ENCODE measurements around the gene WFS1.

The WFS1 gene

GRCh38 chr4:6245246-6246169 lies 24.1 kb upstream of the WFS1 start:
- TF ChIP-seq GATA2 (IDR thresholded peaks at IDR 0.05; ENCODE audit: low read depth, low read length) (no peak), GATA3 (IDR thresholded peaks at IDR 0.05; ENCODE audit: low read depth, low read length) (no peak)

- TF ChIP-seq GATA2 (IDR thresholded peaks at IDR 0.05; ENCODE audit: low read depth, low read length) (peak; percentile 83), GATA3 (IDR thresholded peaks at IDR 0.05; ENCODE audit: low read depth, low read length) (no peak; the same call in 1 of the 2 replicates)
Observed at GRCh38 chr4:6246170-6246634, 23.4 kb upstream of the WFS1 start.

DNA sequence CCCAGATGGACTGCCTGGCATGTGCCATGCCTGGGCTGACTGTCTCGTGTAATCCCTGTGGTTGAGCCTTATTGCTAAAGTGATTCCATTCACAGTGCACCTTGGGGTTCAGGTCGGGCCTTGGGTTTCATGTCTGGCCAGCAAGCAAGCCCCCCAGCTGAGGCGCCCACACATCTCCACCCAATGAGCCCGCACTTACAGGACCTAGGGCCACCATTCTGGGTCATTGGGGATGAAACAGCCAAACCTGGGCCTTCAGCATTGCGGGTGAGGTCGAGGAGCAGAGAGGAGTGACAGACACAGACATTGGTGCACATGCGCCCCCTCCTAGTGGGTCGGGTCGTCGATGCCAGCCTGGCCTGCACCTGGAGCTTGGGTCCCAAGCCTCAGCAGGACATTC lies 21.3 kb upstream of the WFS1 start:
- TF ChIP-seq GATA2 (IDR thresholded peaks at IDR 0.05; ENCODE audit: low read depth, low read length) (no peak; the same call in 1 of the 2 replicates), GATA3 (IDR thresholded peaks at IDR 0.05; ENCODE audit: low read depth, low read length) (no peak)

DNA sequence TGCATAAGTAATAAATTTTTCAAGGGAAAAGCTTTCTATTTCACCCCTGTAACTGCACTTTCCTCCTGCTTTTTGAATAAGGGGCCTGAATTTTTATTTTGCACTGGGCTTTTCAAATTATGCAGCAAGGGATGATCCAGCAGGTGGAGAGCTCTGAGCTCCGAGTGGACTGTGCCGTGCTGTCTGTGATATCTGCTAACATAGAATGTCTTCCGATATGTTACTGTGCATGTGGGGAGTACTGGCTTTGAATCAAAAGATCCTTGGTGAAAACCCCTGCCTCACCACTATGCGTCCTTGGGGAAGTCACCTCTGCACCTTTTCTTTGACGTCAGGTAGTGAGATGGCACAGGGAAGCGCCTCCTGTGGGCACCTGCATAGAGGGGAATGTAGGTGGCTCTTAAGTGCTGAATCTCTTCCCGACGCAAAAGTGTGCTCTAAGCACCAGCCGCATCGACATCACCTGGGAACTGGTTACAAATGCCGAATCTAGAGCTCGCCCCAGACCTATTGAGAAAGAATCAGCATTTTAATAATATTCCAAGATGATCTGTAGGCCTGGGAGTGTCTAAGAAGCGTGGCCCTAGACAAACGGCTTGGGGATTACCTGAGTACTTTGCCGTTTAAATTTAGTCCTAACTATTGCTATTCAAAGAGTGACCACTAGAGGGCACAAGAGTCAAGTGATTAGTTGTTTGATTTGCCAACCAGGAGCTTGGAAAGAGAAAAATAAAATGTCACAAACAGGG lies 19.2 kb upstream of the WFS1 start:
- TF ChIP-seq GATA3 (IDR thresholded peaks at IDR 0.05; ENCODE audit: low read depth, low read length), result no peak
- TF ChIP-seq GATA2 (IDR thresholded peaks at IDR 0.05; ENCODE audit: low read depth, low read length), result no peak

DNA sequence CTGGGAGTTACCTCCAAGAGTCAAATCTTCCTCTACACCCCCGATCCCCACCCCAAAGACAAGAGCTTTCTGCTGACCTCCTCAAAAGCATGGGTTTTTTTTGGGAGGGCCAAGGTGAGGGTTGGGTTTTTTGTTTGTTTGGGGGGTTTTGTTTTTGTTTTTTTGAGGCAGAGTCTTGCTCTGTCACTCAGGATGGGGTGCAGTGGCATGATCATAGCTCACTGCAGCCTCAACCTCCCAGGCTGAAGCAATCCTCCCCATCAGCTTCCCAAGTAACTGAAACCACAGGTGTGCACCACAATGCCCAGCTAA lies 18.7 kb upstream of the WFS1 start:
- no peak for TF ChIP-seq GATA3 (IDR thresholded peaks at IDR 0.05; ENCODE audit: low read depth, low read length)
- no peak for TF ChIP-seq GATA2 (IDR thresholded peaks at IDR 0.05; ENCODE audit: low read depth, low read length)

DNA sequence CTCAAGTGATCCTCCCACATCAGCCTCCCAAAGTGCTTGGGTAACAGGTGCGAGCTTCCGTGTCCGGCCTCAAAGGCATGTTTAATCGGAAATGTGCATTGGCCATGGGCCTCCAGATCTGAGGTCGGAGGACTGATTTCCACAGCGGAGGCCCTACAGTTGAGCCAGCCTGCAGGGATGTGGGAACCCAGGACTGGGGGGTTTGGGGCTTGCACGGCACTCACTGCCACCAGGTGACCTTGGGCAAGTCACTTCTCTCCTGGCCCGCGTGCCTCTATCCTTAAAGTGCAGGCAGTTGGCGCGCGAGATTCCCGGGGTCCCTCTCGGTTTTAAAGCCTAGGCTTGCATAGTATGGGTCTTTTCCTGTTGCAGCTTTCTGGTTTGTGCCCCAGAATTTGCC lies 18.3 kb upstream of the WFS1 start:
- TF ChIP-seq GATA2 (IDR thresholded peaks at IDR 0.05; ENCODE audit: low read depth, low read length) (no peak), GATA3 (IDR thresholded peaks at IDR 0.05; ENCODE audit: low read depth, low read length) (no peak)

DNA sequence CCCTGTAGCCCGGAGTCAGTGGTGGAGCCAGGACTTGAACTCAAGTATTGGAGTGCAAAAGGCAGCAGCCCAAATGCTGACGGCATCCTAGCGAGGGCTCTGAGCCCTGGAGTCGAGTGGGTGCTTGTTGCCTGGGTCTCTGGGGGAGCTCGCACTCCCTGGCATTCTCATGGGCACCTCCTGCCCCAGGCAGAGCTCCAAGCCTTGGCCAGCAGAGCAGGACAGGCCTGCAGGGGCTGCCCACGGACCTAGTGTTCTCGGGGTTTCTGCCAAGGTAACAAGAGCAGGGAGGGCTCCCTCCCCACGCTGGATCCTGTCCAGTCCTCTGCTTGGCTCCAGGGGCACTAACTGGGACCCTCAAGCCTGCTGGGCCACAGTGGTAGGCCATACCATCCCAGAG lies 17.6 kb upstream of the WFS1 start:
- no peak for TF ChIP-seq GATA2 (IDR thresholded peaks at IDR 0.05; ENCODE audit: low read depth, low read length)

DNA sequence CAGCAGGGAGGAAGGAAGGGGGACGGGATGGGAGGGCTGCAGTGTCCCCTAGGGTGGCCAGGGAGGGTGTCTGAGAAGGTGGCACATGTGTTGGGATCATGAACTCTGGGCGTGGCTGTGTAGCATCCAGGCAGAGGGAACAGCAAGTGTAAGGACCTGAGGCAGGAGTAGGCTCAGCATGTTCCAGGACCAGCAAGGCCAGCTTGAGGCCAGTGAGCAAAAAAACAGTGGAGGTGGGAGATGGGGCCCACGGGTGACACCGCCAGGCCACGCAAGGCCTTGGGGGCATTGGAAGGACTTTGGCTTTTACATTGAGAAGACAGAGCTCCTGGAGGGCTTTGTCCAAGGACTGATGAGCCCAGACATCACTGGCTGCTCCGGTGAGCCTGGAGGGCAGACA lies 16.5 kb upstream of the WFS1 start:
- TF ChIP-seq GATA2 (IDR thresholded peaks at IDR 0.05; ENCODE audit: low read depth, low read length) (no peak), GATA3 (IDR thresholded peaks at IDR 0.05; ENCODE audit: low read depth, low read length) (no peak)

DNA sequence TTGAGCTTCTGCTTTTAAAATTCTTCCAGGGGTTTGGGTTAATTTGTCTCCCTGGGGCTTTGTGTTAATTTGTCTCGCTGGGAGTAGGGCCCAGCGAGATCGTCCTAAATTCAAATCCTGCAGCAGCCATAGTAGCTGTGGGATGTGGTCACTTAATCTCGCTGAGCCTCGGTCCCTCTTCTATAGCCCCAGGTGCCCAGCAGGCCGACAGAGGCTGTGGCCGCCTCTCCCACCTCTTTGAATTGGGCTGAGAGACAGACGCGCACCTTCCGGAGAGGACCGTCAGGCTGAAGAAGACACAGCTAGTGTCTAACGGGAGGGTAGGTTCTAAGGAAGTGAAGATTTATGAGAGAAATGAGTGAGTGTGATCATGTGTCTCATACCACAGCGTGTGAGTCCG lies 15.7 kb upstream of the WFS1 start:
- no peak for TF ChIP-seq GATA2 (IDR thresholded peaks at IDR 0.05; ENCODE audit: low read depth, low read length)
- TF ChIP-seq GATA3 (IDR thresholded peaks at IDR 0.05; ENCODE audit: low read depth, low read length), result no peak

GRCh38 chr4:6256141-6256540 lies 13.5 kb upstream of the WFS1 start:
- TF ChIP-seq GATA3 (IDR thresholded peaks at IDR 0.05; ENCODE audit: low read depth, low read length), result no peak
- TF ChIP-seq GATA2 (IDR thresholded peaks at IDR 0.05; ENCODE audit: low read depth, low read length), result no peak

DNA sequence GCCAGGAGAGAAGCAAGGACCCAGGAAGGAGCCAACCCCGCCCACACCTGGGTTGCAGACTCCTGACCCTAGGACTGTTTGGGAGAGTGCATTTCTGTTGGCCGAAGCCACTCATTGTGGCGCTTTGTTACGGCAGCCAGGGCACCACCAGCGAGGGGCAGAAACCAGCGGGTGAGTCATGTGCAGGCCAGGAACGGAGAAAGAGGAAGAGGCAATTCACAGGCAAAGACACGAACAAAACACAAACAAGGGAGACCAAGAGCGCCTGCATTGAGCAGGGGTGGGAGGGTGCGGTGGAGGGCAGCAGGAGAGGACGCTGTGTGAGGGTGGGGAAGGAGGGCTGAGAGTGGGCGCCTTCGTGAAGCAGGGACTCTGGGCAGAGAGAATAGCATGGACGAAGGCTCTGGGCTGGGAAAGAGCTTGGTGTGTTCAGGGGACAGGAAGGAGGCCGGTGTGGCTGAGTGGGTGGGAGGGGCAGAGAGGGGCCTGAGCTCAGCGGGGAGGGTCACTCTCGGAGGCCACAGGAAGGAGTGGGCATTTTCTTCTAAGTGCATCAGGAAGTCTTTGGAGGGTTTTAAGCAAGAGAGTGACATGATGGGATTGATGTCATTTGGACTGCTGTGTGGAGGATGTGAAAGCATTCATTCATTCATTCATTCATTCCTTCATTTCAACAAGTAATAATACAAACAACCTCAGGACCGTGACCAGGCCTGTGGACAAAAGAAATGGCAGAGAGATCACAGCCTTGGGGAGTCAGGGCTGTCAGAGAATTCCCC lies 12.2 kb upstream of the WFS1 start:
- TF ChIP-seq GATA2 (IDR thresholded peaks at IDR 0.05; ENCODE audit: low read depth, low read length) (no peak), GATA3 (IDR thresholded peaks at IDR 0.05; ENCODE audit: low read depth, low read length) (no peak)

DNA sequence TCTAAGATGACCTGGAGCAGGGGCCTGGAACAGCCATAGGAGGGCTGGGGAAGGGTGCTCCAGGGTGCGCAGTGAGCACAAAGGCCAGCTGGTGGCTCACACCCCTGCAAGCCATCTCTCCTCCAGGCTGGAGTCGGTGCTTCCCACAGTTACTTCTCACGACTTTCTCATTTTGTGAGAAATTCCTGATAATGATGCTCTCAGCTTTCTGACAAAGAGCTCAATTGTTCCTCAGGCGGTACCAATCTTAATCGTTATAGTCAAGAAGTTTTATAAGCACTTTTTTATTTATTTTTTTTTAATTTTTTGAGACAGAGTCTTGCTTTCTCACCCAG lies 11.7 kb upstream of the WFS1 start:
- TF ChIP-seq GATA2 (IDR thresholded peaks at IDR 0.05; ENCODE audit: low read depth, low read length) (no peak), GATA3 (IDR thresholded peaks at IDR 0.05; ENCODE audit: low read depth, low read length) (no peak)

DNA sequence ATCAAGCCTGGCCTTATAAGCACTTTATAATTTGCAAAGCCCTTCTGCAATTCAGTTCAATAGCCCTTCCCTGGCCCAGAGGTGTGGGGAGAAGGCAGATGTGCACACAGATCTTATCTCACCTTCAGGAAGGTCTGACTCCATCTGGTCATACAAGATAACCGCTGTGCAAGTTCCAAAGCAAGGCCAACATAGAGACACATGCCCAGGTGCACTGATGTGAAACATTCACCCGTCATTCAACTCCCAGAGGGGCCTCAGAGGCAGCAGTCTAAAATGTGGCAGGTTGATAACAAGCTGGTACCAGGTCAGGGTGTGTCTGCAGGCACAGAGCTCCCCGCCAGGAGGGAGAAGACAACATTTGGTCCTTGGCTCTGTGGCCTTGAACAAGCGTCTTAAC lies 10.9 kb upstream of the WFS1 start:
- TF ChIP-seq GATA2 (IDR thresholded peaks at IDR 0.05; ENCODE audit: low read depth, low read length) (peak; percentile 81), GATA3 (IDR thresholded peaks at IDR 0.05; ENCODE audit: low read depth, low read length) (no peak)

- TF ChIP-seq GATA2 (IDR thresholded peaks at IDR 0.05; ENCODE audit: low read depth, low read length) (no peak), GATA3 (IDR thresholded peaks at IDR 0.05; ENCODE audit: low read depth, low read length) (no peak)
Observed at GRCh38 chr4:6259886-6260285, 9.8 kb upstream of the WFS1 start.
